ENCODE results near the gene CALD1.

DNA sequence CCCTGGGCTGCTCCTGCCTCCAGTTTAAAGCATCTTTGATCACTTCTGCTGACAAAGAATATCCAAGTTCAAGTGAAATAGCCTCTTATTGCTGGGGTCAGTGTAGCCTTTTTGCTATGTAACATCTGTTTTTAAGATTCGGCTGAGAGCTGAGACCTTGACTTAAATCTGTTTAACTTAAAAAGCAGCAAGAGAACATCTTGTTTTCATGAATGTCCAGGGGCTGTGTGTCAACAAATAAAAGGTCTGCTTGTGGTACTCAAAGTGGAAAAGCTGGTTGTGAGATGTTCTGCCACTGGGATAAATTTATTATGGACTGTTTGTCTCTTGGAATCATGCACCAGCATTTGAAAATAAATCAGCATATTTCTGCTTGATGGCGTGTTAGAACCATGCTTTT lies 73.2 kb downstream of the CALD1 start:
- TF ChIP-seq, protein P1, sequence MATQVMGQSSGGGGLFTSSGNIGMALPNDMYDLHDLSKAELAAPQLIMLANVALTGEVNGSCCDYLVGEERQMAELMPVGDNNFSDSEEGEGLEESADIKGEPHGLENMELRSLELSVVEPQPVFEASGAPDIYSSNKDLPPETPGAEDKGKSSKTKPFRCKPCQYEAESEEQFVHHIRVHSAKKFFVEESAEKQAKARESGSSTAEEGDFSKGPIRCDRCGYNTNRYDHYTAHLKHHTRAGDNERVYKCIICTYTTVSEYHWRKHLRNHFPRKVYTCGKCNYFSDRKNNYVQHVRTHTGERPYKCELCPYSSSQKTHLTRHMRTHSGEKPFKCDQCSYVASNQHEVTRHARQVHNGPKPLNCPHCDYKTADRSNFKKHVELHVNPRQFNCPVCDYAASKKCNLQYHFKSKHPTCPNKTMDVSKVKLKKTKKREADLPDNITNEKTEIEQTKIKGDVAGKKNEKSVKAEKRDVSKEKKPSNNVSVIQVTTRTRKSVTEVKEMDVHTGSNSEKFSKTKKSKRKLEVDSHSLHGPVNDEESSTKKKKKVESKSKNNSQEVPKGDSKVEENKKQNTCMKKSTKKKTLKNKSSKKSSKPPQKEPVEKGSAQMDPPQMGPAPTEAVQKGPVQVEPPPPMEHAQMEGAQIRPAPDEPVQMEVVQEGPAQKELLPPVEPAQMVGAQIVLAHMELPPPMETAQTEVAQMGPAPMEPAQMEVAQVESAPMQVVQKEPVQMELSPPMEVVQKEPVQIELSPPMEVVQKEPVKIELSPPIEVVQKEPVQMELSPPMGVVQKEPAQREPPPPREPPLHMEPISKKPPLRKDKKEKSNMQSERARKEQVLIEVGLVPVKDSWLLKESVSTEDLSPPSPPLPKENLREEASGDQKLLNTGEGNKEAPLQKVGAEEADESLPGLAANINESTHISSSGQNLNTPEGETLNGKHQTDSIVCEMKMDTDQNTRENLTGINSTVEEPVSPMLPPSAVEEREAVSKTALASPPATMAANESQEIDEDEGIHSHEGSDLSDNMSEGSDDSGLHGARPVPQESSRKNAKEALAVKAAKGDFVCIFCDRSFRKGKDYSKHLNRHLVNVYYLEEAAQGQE (tag by site-specific recombination; IDR thresholded peaks at IDR 0.05) = no peak
- TF ChIP-seq, protein P2, sequence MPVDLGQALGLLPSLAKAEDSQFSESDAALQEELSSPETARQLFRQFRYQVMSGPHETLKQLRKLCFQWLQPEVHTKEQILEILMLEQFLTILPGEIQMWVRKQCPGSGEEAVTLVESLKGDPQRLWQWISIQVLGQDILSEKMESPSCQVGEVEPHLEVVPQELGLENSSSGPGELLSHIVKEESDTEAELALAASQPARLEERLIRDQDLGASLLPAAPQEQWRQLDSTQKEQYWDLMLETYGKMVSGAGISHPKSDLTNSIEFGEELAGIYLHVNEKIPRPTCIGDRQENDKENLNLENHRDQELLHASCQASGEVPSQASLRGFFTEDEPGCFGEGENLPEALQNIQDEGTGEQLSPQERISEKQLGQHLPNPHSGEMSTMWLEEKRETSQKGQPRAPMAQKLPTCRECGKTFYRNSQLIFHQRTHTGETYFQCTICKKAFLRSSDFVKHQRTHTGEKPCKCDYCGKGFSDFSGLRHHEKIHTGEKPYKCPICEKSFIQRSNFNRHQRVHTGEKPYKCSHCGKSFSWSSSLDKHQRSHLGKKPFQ (tag by site-specific recombination; IDR thresholded peaks at IDR 0.05) = no peak
- TF ChIP-seq, protein P3, sequence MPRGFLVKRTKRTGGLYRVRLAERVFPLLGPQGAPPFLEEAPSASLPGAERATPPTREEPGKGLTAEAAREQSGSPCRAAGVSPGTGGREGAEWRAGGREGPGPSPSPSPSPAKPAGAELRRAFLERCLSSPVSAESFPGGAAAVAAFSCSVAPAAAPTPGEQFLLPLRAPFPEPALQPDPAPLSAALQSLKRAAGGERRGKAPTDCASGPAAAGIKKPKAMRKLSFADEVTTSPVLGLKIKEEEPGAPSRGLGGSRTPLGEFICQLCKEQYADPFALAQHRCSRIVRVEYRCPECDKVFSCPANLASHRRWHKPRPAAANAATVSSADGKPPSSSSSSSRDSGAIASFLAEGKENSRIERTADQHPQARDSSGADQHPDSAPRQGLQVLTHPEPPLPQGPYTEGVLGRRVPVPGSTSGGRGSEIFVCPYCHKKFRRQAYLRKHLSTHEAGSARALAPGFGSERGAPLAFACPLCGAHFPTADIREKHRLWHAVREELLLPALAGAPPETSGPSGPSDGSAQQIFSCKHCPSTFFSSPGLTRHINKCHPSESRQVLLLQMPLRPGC (tag by site-specific recombination; IDR thresholded peaks at IDR 0.05) = no peak
- TF ChIP-seq, protein P4, sequence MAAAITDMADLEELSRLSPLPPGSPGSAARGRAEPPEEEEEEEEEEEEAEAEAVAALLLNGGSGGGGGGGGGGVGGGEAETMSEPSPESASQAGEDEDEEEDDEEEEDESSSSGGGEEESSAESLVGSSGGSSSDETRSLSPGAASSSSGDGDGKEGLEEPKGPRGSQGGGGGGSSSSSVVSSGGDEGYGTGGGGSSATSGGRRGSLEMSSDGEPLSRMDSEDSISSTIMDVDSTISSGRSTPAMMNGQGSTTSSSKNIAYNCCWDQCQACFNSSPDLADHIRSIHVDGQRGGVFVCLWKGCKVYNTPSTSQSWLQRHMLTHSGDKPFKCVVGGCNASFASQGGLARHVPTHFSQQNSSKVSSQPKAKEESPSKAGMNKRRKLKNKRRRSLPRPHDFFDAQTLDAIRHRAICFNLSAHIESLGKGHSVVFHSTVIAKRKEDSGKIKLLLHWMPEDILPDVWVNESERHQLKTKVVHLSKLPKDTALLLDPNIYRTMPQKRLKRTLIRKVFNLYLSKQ (tag by site-specific recombination; IDR thresholded peaks at IDR 0.05; ENCODE audit: borderline replicate concordance) = no peak
- TF ChIP-seq, protein P5, sequence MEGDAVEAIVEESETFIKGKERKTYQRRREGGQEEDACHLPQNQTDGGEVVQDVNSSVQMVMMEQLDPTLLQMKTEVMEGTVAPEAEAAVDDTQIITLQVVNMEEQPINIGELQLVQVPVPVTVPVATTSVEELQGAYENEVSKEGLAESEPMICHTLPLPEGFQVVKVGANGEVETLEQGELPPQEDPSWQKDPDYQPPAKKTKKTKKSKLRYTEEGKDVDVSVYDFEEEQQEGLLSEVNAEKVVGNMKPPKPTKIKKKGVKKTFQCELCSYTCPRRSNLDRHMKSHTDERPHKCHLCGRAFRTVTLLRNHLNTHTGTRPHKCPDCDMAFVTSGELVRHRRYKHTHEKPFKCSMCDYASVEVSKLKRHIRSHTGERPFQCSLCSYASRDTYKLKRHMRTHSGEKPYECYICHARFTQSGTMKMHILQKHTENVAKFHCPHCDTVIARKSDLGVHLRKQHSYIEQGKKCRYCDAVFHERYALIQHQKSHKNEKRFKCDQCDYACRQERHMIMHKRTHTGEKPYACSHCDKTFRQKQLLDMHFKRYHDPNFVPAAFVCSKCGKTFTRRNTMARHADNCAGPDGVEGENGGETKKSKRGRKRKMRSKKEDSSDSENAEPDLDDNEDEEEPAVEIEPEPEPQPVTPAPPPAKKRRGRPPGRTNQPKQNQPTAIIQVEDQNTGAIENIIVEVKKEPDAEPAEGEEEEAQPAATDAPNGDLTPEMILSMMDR (tag by site-specific recombination; IDR thresholded peaks at IDR 0.05) = no peak

Measured in HEK293 (cell line).